ENCODE measurements around the gene CLEC3A.

The CLEC3A gene

DNA sequence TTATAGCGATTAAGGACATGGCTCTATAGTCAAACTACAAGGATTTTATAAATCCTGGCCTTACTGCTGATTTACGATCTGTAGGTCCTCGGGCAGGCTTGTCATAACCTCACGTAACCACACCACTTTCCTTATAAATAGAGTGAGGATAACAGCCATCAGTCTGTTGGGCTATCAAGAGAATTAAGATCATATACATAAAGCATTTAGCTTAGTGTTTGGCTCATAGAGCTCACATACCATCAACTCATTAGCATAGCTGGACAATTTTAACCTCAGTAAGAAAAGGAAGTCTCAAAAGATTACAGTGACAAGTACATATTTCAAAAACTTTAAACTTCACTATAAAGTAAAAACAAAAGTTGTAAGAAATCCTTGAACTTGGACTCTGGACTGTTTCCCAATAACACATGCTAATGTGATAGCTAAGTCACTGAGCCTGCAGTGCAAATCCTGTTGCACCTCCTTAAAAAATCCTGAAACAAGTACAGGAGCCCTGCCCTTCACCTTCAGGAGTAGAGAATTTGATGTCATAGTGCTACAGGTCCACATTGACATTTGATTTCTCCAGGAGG, 20.8 kb upstream of the CLEC3A start:
- TF ChIP-seq CTCF (conservative IDR thresholded peaks at IDR 0.05; ENCODE audit: low read length), result no peak
- no peak overlapping the region for H3K4me3 ChIP-seq (ENCODE audit: low read length)

GRCh38 chr16:78002915-78003538, 19.3 kb upstream of the CLEC3A start:
- DNase-seq (ENCODE audit: low read depth), result peak; percentile 86
- no peak overlapping the region for H3K4me3 ChIP-seq (ENCODE audit: low read length)
- TF ChIP-seq CTCF (conservative IDR thresholded peaks at IDR 0.05; ENCODE audit: low read length), result peak; percentile 95

More for the DNA sequence above, 20.8 kb upstream of the CLEC3A start:
- DNase-seq (ENCODE audit: low read depth), result peak; percentile 0

GRCh38 chr16:78004517-78004916, 17.8 kb upstream of the CLEC3A start:
- no peak overlapping the region for H3K4me3 ChIP-seq (ENCODE audit: low read length)
- no peak for DNase-seq (ENCODE audit: low read depth)
- no peak for TF ChIP-seq CTCF (conservative IDR thresholded peaks at IDR 0.05; ENCODE audit: low read length)

DNA sequence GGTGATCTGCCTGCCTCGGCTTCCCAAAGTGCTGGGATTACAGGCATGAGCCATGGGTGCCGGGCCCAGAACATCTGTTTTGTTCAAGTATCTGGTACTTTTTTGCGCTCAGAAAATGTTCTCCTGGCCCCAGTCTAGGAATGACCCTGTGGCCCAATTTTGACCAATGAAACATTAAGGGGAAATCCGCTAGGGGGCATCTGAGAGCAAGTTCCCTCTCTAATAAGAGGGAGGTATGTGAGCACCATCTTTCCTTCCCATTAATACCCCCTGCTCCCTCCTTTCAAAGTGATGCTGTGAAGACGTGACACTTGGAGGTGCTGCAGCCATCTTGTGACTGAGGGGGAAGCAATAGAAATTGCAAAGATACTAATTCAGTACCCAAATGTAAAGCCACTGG, 16.5 kb upstream of the CLEC3A start:
- TF ChIP-seq CTCF (conservative IDR thresholded peaks at IDR 0.05; ENCODE audit: low read length), result no peak; the same call in 1 of the 2 replicates
- no peak overlapping the region for H3K4me3 ChIP-seq (ENCODE audit: low read length)
- no peak for DNase-seq (ENCODE audit: low read depth)

GRCh38 chr16:78007121-78007520, 15.2 kb upstream of the CLEC3A start:
- H3K4me3 ChIP-seq (ENCODE audit: low read length), result no peak overlapping the region
- no peak for TF ChIP-seq CTCF (conservative IDR thresholded peaks at IDR 0.05; ENCODE audit: low read length)
- DNase-seq (ENCODE audit: low read depth), result no peak

- no peak for TF ChIP-seq CTCF (conservative IDR thresholded peaks at IDR 0.05; ENCODE audit: low read length)
- H3K4me3 ChIP-seq (ENCODE audit: low read length), result no peak overlapping the region
- no peak for DNase-seq (ENCODE audit: low read depth)
These were observed 1.8 kb downstream of the CLEC3A start for GRCh38 chr16:78024159-78024558.

GRCh38 chr16:78025631-78026030, 3.3 kb downstream of the CLEC3A start:
- DNase-seq (ENCODE audit: low read depth), result no peak
- TF ChIP-seq CTCF (conservative IDR thresholded peaks at IDR 0.05; ENCODE audit: low read length), result no peak
- no peak overlapping the region for H3K4me3 ChIP-seq (ENCODE audit: low read length)

Data from AG10803 (cell line).